Heart left ventricle (tissue), 16 donors: ENCODE measurements around the gene FADS2. TPM values are rescaled to one million over a fixed set of nuclear protein-coding genes. Genes with fewer than 3 reads are reported as not detected.
A peak's percentile ranks its signal among the peaks of the same experiment; 100 is the strongest.

ENCODE experiments used
- ATAC-seq, 4 donors: fragments of 200-7000 bp; cut with Tn5 transposase; one replicate each; pipeline ENCODE4 v1.9.1; 2020 to 2022; ENCODE audit warnings: moderate library complexity in 4 of 4, mild to moderate bottlenecking in 3 of 4, moderate number of reproducible peaks in 1 of 4
- DNase-seq, 5 donors: peaks; one replicate each; pipeline ENCODE4 v3.0.0-alpha.2; 2020
- H3K27ac ChIP-seq, 12 donors: fragments of 200-600 bp; sonication (generic) in 4 of 12; one replicate each; pipeline versions ENCODE4 v1.5.0 to v1.8.0; 2016 to 2022; ENCODE audit warnings: mild to moderate bottlenecking in 2 of 12
- H3K27me3 ChIP-seq, 9 donors: fragments of 200-600 bp; sonication (generic) in 2 of 9; one replicate each; pipeline versions ENCODE4 v1.5.1 to v1.8.0; 2016 to 2022; ENCODE audit warnings: mild to moderate bottlenecking in 3 of 9
- H3K36me3 ChIP-seq, 9 donors: fragments of 200-600 bp; sonication (generic) in 2 of 9; one replicate each; pipeline versions ENCODE4 v1.5.0 to v1.8.0; 2018 to 2022; ENCODE audit warnings: mild to moderate bottlenecking in 2 of 9
- H3K4me1 ChIP-seq, 12 donors: fragments of 200-600 bp; sonication (generic) in 4 of 12; one replicate each; pipeline versions ENCODE4 v1.5.0 to v1.8.0; 2016 to 2022; ENCODE audit warnings: mild to moderate bottlenecking in 3 of 12
- H3K4me3 ChIP-seq, 12 donors: fragments of 200-600 bp; sonication (generic) in 4 of 12; one replicate each; pipeline versions ENCODE4 v1.5.0 to v1.8.0; 2017 to 2022; ENCODE audit warnings: mild to moderate bottlenecking in 9 of 12, moderate library complexity in 4 of 12
- H3K9me3 ChIP-seq, 12 donors: fragments of 200-600 bp; sonication (generic) in 4 of 12; one replicate each; pipeline versions ENCODE4 v1.5.0 to v1.8.0; 2016 to 2022; ENCODE audit warnings: mild to moderate bottlenecking in 1 of 12
- CTCF ChIP-seq, 12 donors: fragments of 200-600 bp; sonication (generic) in 4 of 12; IDR thresholded peaks; one replicate each; pipeline versions ENCODE4 v1.5.0 to v1.8.0; 2018 to 2022; ENCODE audit warnings: antibody characterized with exemption in 12 of 12, mild to moderate bottlenecking in 5 of 12
- POLR2A ChIP-seq, 2 donors: fragments of 450-650 bp; IDR thresholded peaks; one replicate each; pipeline ENCODE4 v1.6.1; 2017; ENCODE audit warnings: antibody characterized with exemption in 2 of 2, mild to moderate bottlenecking in 2 of 2, moderate library complexity in 2 of 2
- WGBS, 4 donors: extraction: QIAGEN DNeasy Blood & Tissue Kit in 2 of 4; methylation state at CpG; one replicate each; pipeline versions ENCODE4 v1.1.5 to v1.1.7; 2013 to 2018; 5-methylcytosine and 5-hydroxymethylcytosine counted together
- intact Hi-C, 10 donors: fragments of 100-400 bp; cut with DNase I; formaldehyde crosslinking; loops; one replicate each; pipeline versions ENCODE4 v1.11.1 to v1.14.2; 2022
- polyA plus RNA-seq, 2 donors: library from polyadenylated mRNA; stranded (reverse); fragments of 200-250 nt; gene quantifications; one replicate each; pipeline ENCODE4 v1.2.3, GENCODE V29; 2013
- total RNA-seq, 9 donors: library from RNA; depleted of rRNA in 2 of 9; stranded (reverse); fragments of >200 nt in 2 of 9; fragmentation: NEBNext Ultra II Directional in 3 of 9; extraction: Animal tissue kit (Norgen Biotek cat#: 25700) in 3 of 9; gene quantifications; one replicate each; pipeline versions ENCODE4 v1.1.0 to v1.2.4, GENCODE V29; 2016 to 2023
- donor health status: ischemic (EF 13 %, LVEDD 7.1; RV severe dilation, severe dysfunction).
- donor health status: healthy with polysubstance abuse.
- donor health status: DM: no; HTN: yes; CAD: no.
- donor health status: DM: no; HTN: no; CAD: no.
- donor health status: ischemic (EF 25% LVEDD 6.9; RV normal size, moderate dysfunction).
- donor health status: ischemic (EF 25% LVEDD 5.7; RV mildly dilated, moderate dysfunction).
- donor health status: healthy.
- donor health status: DM: yes; HTN: yes; CAD: no.
- donor health status: ischemic (EF 35%, LVEDD 5.7; RV mildly dilated, moderate dysfunction).
- donor health status: nonischemic (EF 11% LVEDD 7.7; RV severe dilation, severe dysfunction).
- donor health status: DM: yes; HTN: yes; CAD: no.
- donor health status: PGD.
- donor health status: ischemic (EF 29% LVEDD 5.4; RV normal size, mild dysfunction).
- donor health status: nonischemic (EF 23%, LVEDD 6.1; RV moderate dilation, normal function).

FADS2 gene
- total and polyA plus RNA-seq, 11 donors, result 2.6 to 43.6 (median 19.2) TPM

- peaks cover 2 to 46% (median 25%) of the 10 kb centered on the region in 12 donors for H3K4me1 ChIP-seq
- H3K27me3 ChIP-seq, result no peaks in the 10 kb centered on the region
- ATAC-seq (no peak), DNase-seq (no peak)
- peaks cover 0 to 51% (median 31%) of the 10 kb centered on the region in 9 donors for H3K36me3 ChIP-seq
- no peaks in the 10 kb centered on the region for H3K9me3 ChIP-seq
- H3K27ac ChIP-seq, result peak overlapping the region in 10 of 12 donors; percentile 42 to 90 (median 68)
- no peak overlapping the region for H3K4me3 ChIP-seq
- 64 to 83% (median 70%) methylated on average over 3 of the region's 3 CpGs for WGBS, 4 donors
- intact Hi-C loops, result loop anchor here in 7 of 10 donors (1.0 to 10.0 kb wide), 6 partner anchors 13 to 207 kb away; partner anchors contain the start of genes FADS1 (in 2 of the 7) and FADS3 (in 2 of the 7)
- TF ChIP-seq CTCF (IDR thresholded peaks at IDR 0.05) (no peak), POLR2A (IDR thresholded peaks at IDR 0.05) (no peak)
Measured at GRCh38 chr11:61874853-61875252, 46.8 kb downstream of the FADS2 start.

GRCh38 chr11:61875698-61876097, 47.6 kb downstream of the FADS2 start:
- no peak for TF ChIP-seq POLR2A (IDR thresholded peaks at IDR 0.05)
- TF ChIP-seq CTCF (IDR thresholded peaks at IDR 0.05), result no peak
- Histone ChIP-seq H3K36me3 (peaks cover 0 to 55% (median 31%) of the 10 kb centered on the region in 9 donors), H3K4me3 (no peak overlapping the region), H3K27ac (peak overlapping the region in 3 of 12 donors; percentile 69 to 87 (median 83)), H3K27me3 (no peaks in the 10 kb centered on the region), H3K4me1 (peaks cover 2 to 53% (median 24%) of the 10 kb centered on the region in 12 donors), H3K9me3 (no peaks in the 10 kb centered on the region)
- DNase-seq (no peak), ATAC-seq (no peak)
- WGBS, 4 donors, result 93 to 98% (median 96%) methylated on average over 4 to 14 of the region's 14 CpGs
- intact Hi-C loops, result loop anchor here in 3 of 10 donors (2.0 to 10.0 kb wide), 2 partner anchors 15 to 61 kb away; partner anchors contain the start of genes FADS3 (in 2 of the 3) and FADS1 (in 1 of the 3)

DNA sequence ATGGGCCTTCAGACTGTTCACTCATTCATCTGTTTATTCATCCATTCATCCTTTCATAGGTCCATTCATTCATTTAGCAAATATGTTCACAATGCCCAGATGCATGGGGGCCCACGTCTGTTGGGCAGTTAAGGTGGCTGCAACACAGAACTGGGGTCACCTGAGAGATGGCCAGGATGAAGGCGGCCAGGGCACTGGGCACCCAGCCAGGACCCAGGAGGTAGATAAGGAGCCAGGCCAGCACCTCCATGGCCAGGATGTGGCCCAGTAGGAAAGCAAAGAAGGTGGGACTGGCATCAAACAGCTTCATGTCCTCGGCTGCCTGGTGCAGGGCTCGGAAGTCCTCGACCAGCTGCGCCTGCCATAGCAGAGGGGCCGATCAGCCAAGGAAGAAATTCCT, 51.1 kb downstream of the FADS2 start:
- Histone ChIP-seq H3K27me3 (no peaks in the 10 kb centered on the region), H3K36me3 (peaks cover 0 to 46% (median 25%) of the 10 kb centered on the region in 9 donors), H3K27ac (no peak overlapping the region), H3K4me3 (no peak overlapping the region), H3K9me3 (no peaks in the 10 kb centered on the region), H3K4me1 (peaks cover 0 to 54% (median 25%) of the 10 kb centered on the region in 12 donors)
- TF ChIP-seq CTCF (IDR thresholded peaks at IDR 0.05) (no peak), POLR2A (IDR thresholded peaks at IDR 0.05) (no peak)
- WGBS, 4 donors, result 89 to 95% (median 90%) methylated on average over 7 of the region's 7 CpGs
- ATAC-seq, result no peak
- no peak for DNase-seq
- intact Hi-C loops, result loop anchor here in 1 of 10 donors (10.0 kb wide), 1 partner anchor 64 kb away; the partner anchor contains the start of gene FADS1

- no peak for ATAC-seq
- Histone ChIP-seq H3K4me3 (no peak overlapping the region), H3K36me3 (peaks cover 0 to 46% (median 25%) of the 10 kb centered on the region in 9 donors), H3K9me3 (no peaks in the 10 kb centered on the region), H3K27ac (peak overlapping the region in 3 of 12 donors; percentile 51 to 69 (median 55)), H3K4me1 (peaks cover 0 to 54% (median 25%) of the 10 kb centered on the region in 12 donors), H3K27me3 (no peaks in the 10 kb centered on the region)
- WGBS, 4 donors, result 87 to 90% (median 89%) methylated on average over 11 of the region's 11 CpGs
- intact Hi-C loops, result no loop called here
- TF ChIP-seq POLR2A (IDR thresholded peaks at IDR 0.05), result no peak
- no peak for TF ChIP-seq CTCF (IDR thresholded peaks at IDR 0.05)
- no peak for DNase-seq
Measured at GRCh38 chr11:61880031-61880430, 51.9 kb downstream of the FADS2 start.
